Measurements from ENCODE around the gene EPHA7.

EPHA7 gene

GRCh38 chr6:93351222-93351621 is 68.1 kb downstream of the EPHA7 start:
- Histone ChIP-seq H3K36me3 (replicated peaks) (no peaks in the 10 kb centered on the region), H3K27ac (no peak overlapping the region), H3K27me3 (replicated peaks) (no peaks in the 10 kb centered on the region), H3K4me3 (ENCODE audit: low read depth, low read length) (no peak overlapping the region)
- in situ Hi-C loops (cut with HindIII; ENCODE audit: low pct_ligation_motif_present, low sequenced_read_pairs): no loop called here
- DNase-seq: no peak
- no peak for TF ChIP-seq CTCF (IDR thresholded peaks at IDR 0.05; ENCODE audit: low read depth, low read length, missing control alignments)

- no peak for DNase-seq
- H3K27me3 ChIP-seq (replicated peaks): no peaks in the 10 kb centered on the region
- no peak overlapping the region for H3K27ac ChIP-seq
- H3K36me3 ChIP-seq (replicated peaks): no peaks in the 10 kb centered on the region
- H3K4me3 ChIP-seq (ENCODE audit: low read depth, low read length): no peak overlapping the region
- TF ChIP-seq CTCF (IDR thresholded peaks at IDR 0.05; ENCODE audit: low read depth, low read length, missing control alignments): no peak
- in situ Hi-C loops (cut with HindIII; ENCODE audit: low pct_ligation_motif_present, low sequenced_read_pairs): no loop called here
Measured at GRCh38 chr6:93350774-93351173, 68.6 kb downstream of the EPHA7 start.

GRCh38 chr6:93344333-93344835 is 75.0 kb downstream of the EPHA7 start:
- no peak overlapping the region for H3K4me3 ChIP-seq (ENCODE audit: low read depth, low read length)
- in situ Hi-C loops (cut with HindIII; ENCODE audit: low pct_ligation_motif_present, low sequenced_read_pairs): no loop called here
- TF ChIP-seq CTCF (IDR thresholded peaks at IDR 0.05; ENCODE audit: low read depth, low read length, missing control alignments): no peak
- no peak for DNase-seq
- H3K36me3 ChIP-seq (replicated peaks): no peaks in the 10 kb centered on the region
- no peaks in the 10 kb centered on the region for H3K27me3 ChIP-seq (replicated peaks)
- H3K27ac ChIP-seq: no peak overlapping the region

- no peak for TF ChIP-seq CTCF (IDR thresholded peaks at IDR 0.05; ENCODE audit: low read depth, low read length, missing control alignments)
- no peak overlapping the region for H3K4me3 ChIP-seq (ENCODE audit: low read depth, low read length)
- H3K36me3 ChIP-seq (replicated peaks): no peaks in the 10 kb centered on the region
- H3K27ac ChIP-seq: no peak overlapping the region
- no peak for DNase-seq
- H3K27me3 ChIP-seq (replicated peaks): no peaks in the 10 kb centered on the region
- in situ Hi-C loops (cut with HindIII; ENCODE audit: low pct_ligation_motif_present, low sequenced_read_pairs): no loop called here
Measured at GRCh38 chr6:93343476-93343875, 75.9 kb downstream of the EPHA7 start.

GRCh38 chr6:93341900-93342613 is 77.3 kb downstream of the EPHA7 start:
- no peaks in the 10 kb centered on the region for H3K36me3 ChIP-seq (replicated peaks)
- no peak for TF ChIP-seq CTCF (IDR thresholded peaks at IDR 0.05; ENCODE audit: low read depth, low read length, missing control alignments)
- no peak overlapping the region for H3K27ac ChIP-seq
- H3K4me3 ChIP-seq (ENCODE audit: low read depth, low read length): no peak overlapping the region
- no peak for DNase-seq
- in situ Hi-C loops (cut with HindIII; ENCODE audit: low pct_ligation_motif_present, low sequenced_read_pairs): no loop called here
- no peaks in the 10 kb centered on the region for H3K27me3 ChIP-seq (replicated peaks)
